Erythroblast (primary cell): ENCODE measurements around the gene MAGEA4.

Experiments
- DNase-seq, 2 experiments: peaks; one replicate each; lab custom pipeline; 2025; lab: John Stamatoyannopoulos, UW
- GATA1 ChIP-seq: IDR thresholded peaks from 2 replicates; pipeline ENCODE4 v1.6.1; 2011; ENCODE audit warnings: low read depth, mild to moderate bottlenecking, control low read depth, low read length, moderate library complexity
- POLR2A ChIP-seq: IDR thresholded peaks from 2 replicates; pipeline ENCODE4 v1.6.1; 2011; ENCODE audit warnings: mild to moderate bottlenecking, low read length

MAGEA4 gene

GRCh38 chrX:151962034-151962433 lies 49.3 kb downstream of the MAGEA4 start:
- TF ChIP-seq GATA1 = no peak
- no peak for TF ChIP-seq POLR2A
- no peak for DNase-seq

GRCh38 chrX:151966236-151966635 lies 53.5 kb downstream of the MAGEA4 start:
- DNase-seq = no peak
- TF ChIP-seq GATA1 (no peak), POLR2A (no peak)

DNA sequence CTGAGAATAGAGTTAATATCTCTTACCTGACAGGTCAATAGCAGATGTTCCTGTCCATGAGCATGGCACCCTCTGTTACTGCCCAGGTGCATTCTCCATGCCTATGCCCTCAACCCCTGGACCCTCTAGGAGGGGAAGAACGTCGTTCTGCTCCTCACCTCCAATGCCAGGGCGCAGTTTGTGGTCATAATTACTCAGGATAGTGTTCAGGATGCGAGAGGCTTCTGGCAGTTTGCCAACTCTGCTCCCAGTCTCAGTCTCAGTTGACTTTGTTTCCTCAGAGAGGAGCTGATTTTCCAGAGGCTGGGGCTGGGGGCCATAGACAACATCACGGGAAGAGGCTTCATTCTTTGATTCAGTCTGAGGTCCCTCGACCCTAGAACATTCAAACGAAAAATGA lies 57.3 kb downstream of the MAGEA4 start:
- DNase-seq = no peak
- no peak for TF ChIP-seq POLR2A
- no peak for TF ChIP-seq GATA1

GRCh38 chrX:151970661-151971060 lies 58.0 kb downstream of the MAGEA4 start:
- TF ChIP-seq GATA1 (no peak), POLR2A (no peak)
- DNase-seq = no peak

- no peak for DNase-seq
- TF ChIP-seq POLR2A (no peak), GATA1 (no peak)
These were observed 60.5 kb downstream of the MAGEA4 start for GRCh38 chrX:151973060-151973661.

- peak; percentile 2 for DNase-seq
- TF ChIP-seq GATA1 (no peak), POLR2A (no peak)
These were observed 61.2 kb downstream of the MAGEA4 start for GRCh38 chrX:151973851-151974335.
